ENCODE data around the gene CYP1A2. TPM values are rescaled to one million over a fixed set of nuclear protein-coding genes. Genes with fewer than 3 reads are reported as not detected.
A peak's percentile ranks its signal among the peaks of the same experiment; 100 is the strongest.

CYP1A2 gene
- total and polyA plus RNA-seq, 2 of the 13 experiments (the other 11 are each of a cell fraction or from before 2014, with no cell fraction given), result 0.07 TPM; not detected in 1

DNA sequence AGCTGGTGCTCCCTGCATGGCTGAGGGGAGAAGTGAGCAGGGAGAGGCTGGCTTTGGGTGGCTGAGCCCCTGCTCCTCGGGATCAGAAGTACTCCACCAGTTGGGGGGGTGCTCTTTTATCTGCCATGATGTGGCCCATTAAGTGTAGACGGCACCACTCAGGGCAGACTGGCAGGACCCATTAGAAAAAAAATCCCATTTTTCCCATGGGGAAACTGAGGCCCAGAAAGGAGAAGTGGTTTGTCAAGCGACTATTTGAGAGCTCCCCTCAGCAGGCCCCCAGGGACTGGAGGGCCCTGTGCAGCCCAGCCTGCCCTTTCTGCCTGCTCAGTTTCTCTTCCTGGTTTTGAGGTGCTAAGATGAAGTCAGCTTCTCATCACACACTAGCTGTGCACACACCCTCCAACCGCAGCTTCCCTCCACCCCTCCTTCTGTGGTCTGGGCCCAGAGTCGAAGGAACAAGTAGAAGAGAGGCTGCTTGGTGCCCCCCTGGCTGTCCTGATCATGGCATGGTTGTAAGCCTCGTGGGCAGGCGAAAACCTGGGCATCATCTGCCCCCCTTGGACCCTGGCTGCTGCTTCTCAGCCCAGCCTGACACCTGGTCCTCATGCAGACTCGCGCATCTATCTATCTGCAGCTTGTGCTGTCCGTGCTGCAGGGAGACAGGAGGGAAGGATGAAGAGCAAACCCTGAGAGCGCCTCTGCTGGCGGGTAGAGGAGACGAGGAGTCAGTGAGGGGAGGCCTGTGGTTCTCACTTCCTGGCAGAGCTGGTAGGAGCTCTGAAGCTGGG lies 38.8 kb downstream of the CYP1A2 start (continued):
- TF ChIP-seq, protein P1, sequence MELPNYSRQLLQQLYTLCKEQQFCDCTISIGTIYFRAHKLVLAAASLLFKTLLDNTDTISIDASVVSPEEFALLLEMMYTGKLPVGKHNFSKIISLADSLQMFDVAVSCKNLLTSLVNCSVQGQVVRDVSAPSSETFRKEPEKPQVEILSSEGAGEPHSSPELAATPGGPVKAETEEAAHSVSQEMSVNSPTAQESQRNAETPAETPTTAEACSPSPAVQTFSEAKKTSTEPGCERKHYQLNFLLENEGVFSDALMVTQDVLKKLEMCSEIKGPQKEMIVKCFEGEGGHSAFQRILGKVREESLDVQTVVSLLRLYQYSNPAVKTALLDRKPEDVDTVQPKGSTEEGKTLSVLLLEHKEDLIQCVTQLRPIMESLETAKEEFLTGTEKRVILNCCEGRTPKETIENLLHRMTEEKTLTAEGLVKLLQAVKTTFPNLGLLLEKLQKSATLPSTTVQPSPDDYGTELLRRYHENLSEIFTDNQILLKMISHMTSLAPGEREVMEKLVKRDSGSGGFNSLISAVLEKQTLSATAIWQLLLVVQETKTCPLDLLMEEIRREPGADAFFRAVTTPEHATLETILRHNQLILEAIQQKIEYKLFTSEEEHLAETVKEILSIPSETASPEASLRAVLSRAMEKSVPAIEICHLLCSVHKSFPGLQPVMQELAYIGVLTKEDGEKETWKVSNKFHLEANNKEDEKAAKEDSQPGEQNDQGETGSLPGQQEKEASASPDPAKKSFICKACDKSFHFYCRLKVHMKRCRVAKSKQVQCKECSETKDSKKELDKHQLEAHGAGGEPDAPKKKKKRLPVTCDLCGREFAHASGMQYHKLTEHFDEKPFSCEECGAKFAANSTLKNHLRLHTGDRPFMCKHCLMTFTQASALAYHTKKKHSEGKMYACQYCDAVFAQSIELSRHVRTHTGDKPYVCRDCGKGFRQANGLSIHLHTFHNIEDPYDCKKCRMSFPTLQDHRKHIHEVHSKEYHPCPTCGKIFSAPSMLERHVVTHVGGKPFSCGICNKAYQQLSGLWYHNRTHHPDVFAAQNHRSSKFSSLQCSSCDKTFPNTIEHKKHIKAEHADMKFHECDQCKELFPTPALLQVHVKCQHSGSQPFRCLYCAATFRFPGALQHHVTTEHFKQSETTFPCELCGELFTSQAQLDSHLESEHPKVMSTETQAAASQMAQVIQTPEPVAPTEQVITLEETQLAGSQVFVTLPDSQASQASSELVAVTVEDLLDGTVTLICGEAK (IDR thresholded peaks at IDR 0.05), result no peak
- TF ChIP-seq, protein P1 (CRISPR knock-in tag; IDR thresholded peaks at IDR 0.05), result no peak
- TF ChIP-seq KDM2A (CRISPR knock-in tag; IDR thresholded peaks at IDR 0.05; ENCODE audit: borderline replicate concordance, low read depth), result peak; percentile 22; the same call in 1 of the 2 replicates
- TF ChIP-seq, protein P2, sequence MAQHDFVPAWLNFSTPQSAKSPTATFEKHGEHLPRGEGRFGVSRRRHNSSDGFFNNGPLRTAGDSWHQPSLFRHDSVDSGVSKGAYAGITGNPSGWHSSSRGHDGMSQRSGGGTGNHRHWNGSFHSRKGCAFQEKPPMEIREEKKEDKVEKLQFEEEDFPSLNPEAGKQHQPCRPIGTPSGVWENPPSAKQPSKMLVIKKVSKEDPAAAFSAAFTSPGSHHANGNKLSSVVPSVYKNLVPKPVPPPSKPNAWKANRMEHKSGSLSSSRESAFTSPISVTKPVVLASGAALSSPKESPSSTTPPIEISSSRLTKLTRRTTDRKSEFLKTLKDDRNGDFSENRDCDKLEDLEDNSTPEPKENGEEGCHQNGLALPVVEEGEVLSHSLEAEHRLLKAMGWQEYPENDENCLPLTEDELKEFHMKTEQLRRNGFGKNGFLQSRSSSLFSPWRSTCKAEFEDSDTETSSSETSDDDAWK (CRISPR knock-in tag; IDR thresholded peaks at IDR 0.05), result no peak
- TF ChIP-seq ZNF382 (CRISPR knock-in tag; IDR thresholded peaks at IDR 0.05; ENCODE audit: borderline replicate concordance), result no peak
- no peak for TF ChIP-seq NFYC (CRISPR knock-in tag; IDR thresholded peaks at IDR 0.05)
- TF ChIP-seq, protein P3, sequence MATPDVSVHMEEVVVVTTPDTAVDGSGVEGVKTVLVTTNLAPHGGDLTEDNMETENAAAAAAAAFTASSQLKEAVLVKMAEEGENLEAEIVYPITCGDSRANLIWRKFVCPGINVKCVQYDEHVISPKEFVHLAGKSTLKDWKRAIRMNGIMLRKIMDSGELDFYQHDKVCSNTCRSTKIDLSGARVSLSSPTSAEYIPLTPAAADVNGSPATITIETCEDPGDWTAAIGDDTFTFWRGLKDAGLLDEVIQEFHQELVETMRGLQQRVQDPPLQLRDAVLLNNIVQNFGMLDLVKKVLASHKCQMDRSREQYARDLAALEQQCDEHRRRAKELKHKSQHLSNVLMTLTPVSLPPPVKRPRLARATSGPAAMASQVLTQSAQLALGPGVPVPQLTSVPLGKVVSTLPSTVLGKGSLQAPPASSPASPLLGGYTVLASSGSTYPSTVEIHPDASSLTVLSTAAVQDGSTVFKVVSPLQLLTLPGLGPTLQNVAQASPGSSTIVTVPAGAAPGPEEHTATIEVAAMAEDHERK (CRISPR knock-in tag; IDR thresholded peaks at IDR 0.05; ENCODE audit: low read depth), result no peak
- TF ChIP-seq FOSL2 (CRISPR knock-in tag; IDR thresholded peaks at IDR 0.05), result no peak
- no peak for TF ChIP-seq ZNF619 (CRISPR knock-in tag; IDR thresholded peaks at IDR 0.05)
- no peak for TF ChIP-seq ZNF232 (CRISPR knock-in tag; IDR thresholded peaks at IDR 0.05; ENCODE audit: borderline replicate concordance)
- no peak for TF ChIP-seq BRD4 (CRISPR knock-in tag; IDR thresholded peaks at IDR 0.05)
- TF ChIP-seq GTF2F1 (IDR thresholded peaks at IDR 0.05; ENCODE audit: low read length), result no peak
- no peak for TF ChIP-seq TEAD2 (CRISPR knock-in tag; IDR thresholded peaks at IDR 0.05)
- TF ChIP-seq ZMYM3 (CRISPR knock-in tag; IDR thresholded peaks at IDR 0.05), result no peak
- no peak for TF ChIP-seq ZNF180 (CRISPR knock-in tag; IDR thresholded peaks at IDR 0.05; ENCODE audit: borderline replicate concordance, low read depth)
- no peak for TF ChIP-seq ZFP36L2 (CRISPR knock-in tag; IDR thresholded peaks at IDR 0.05)
- TF ChIP-seq DMAP1 (CRISPR knock-in tag; IDR thresholded peaks at IDR 0.05), result no peak
- no peak for TF ChIP-seq HOXA7 (CRISPR knock-in tag; IDR thresholded peaks at IDR 0.05)
- no peak for TF ChIP-seq ZNF556 (CRISPR knock-in tag; IDR thresholded peaks at IDR 0.05; ENCODE audit: borderline replicate concordance)
- no peak for TF ChIP-seq MYNN (CRISPR knock-in tag; IDR thresholded peaks at IDR 0.05; ENCODE audit: low read depth)
